OCI-LY3 (cell line): ENCODE measurements around the gene NLRP14.

Experiments used
- EZH2phosphoT487 ChIP-seq: fragments of 200-600 bp; shearing (Covaris generic); IDR thresholded peaks from 2 replicates; pipeline ENCODE4 v1.6.1; 2018; ENCODE audit warnings: antibody characterized with exemption, mixed run types, low read depth
- TF ChIP-seq, protein P1 (sequence below): fragments of 200-600, 300-600 bp; sonication (generic); IDR thresholded peaks from 2 replicates; pipeline ENCODE4 v1.5.1; 2014; ENCODE audit warnings: antibody characterized with exemption, low read length, low read depth

DNA sequence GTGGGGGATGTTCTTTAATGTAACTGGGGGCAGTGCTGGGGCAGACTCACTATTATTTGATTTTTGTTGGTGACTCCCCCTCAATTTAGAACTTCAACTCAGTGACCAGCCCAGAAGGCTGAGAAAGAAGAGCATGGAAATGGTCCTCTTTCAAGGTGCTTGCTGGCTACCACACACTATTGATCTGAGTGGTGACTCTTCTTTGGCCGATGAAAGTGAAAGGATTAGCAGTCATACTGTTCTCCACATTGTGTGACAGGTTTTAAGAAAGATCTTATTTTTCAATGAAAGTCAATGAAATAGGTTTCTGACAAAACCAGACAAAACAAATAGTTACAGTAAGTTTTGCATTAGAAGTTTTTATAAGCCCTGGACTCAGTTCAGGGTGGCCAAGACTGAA, 29.9 kb downstream of the NLRP14 start:
- TF ChIP-seq, protein P1, sequence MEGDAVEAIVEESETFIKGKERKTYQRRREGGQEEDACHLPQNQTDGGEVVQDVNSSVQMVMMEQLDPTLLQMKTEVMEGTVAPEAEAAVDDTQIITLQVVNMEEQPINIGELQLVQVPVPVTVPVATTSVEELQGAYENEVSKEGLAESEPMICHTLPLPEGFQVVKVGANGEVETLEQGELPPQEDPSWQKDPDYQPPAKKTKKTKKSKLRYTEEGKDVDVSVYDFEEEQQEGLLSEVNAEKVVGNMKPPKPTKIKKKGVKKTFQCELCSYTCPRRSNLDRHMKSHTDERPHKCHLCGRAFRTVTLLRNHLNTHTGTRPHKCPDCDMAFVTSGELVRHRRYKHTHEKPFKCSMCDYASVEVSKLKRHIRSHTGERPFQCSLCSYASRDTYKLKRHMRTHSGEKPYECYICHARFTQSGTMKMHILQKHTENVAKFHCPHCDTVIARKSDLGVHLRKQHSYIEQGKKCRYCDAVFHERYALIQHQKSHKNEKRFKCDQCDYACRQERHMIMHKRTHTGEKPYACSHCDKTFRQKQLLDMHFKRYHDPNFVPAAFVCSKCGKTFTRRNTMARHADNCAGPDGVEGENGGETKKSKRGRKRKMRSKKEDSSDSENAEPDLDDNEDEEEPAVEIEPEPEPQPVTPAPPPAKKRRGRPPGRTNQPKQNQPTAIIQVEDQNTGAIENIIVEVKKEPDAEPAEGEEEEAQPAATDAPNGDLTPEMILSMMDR, result no peak
- no peak for TF ChIP-seq EZH2phosphoT487
